NK-92 (cell line): ENCODE results near the gene NCOA3.
"Not testable (repeated sequence)": the region's sequence is repeated elsewhere in the genome, so short reads cannot be mapped to it uniquely, and the experiment has no call there.

Source experiments
- DNase-seq: peaks from one replicate; lab custom pipeline; 2025; ENCODE audit not compliant: unreplicated experiment; lab: John Stamatoyannopoulos, UW

Gene NCOA3

DNA sequence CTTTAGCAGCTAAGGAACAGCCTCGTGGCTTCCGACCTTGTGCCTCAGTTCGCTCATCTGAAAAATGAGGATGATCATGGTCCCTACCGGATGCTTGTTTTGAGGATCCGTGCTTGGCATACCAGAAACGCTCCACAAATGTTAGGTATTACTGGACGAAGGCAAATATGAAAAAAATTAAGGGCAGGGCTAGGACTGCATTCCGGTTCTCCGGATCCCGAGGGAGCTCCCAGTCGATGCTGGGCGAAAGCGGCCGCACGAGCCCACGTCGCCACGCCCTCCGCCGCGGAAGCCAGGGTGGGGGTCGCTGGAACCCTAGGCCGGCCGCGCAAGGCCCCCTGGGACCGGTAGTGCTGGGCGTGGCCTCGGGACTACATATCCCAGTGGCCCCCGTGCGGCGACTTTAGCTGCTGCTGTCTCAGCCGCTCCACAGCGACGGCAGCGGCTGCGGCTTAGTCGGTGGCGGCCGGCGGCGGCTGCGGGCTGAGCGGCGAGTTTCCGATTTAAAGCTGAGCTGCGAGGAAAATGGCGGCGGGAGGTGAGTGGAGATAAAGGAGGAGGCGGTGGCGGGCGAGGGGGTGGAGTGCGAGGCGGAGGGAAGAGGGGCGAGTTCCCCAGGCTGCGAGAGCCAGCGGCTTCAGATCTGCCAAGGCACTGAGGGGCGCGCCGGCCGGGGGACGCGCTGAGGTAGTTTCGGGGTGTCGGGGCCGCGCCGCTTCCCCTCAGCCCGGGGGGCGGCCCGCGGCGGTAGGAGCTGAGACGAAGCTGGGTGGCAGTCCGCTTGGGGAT is at the start of gene NCOA3:
Gene NCOA3 (plus strand): TSS at position 406 of the 789 bp plus-strand sequence. CDS start 120,361 bp downstream, outside the sequence.
- DNase-seq, result peak; percentile 51

DNA sequence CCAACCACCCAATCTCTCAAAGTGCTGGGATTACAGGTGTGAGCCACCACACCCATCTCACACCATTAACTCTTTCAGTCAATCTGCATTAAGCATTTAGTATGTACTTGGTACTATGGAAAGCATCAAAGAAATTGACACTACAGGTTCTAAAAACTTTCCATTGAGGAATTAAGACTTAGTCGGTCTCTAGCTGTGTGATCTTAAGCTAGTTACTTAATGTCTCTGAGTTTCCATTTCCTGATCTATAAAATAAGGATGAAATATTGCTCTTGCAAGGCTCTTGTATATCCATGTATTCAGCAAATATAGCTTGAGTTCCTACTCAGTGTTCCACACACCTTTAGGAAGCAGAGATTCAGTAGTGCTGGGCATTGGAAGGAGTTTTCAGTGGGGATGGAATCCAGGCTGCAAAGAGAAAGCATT is 48.9 kb upstream of the NCOA3 start:
- no peak for DNase-seq

DNA sequence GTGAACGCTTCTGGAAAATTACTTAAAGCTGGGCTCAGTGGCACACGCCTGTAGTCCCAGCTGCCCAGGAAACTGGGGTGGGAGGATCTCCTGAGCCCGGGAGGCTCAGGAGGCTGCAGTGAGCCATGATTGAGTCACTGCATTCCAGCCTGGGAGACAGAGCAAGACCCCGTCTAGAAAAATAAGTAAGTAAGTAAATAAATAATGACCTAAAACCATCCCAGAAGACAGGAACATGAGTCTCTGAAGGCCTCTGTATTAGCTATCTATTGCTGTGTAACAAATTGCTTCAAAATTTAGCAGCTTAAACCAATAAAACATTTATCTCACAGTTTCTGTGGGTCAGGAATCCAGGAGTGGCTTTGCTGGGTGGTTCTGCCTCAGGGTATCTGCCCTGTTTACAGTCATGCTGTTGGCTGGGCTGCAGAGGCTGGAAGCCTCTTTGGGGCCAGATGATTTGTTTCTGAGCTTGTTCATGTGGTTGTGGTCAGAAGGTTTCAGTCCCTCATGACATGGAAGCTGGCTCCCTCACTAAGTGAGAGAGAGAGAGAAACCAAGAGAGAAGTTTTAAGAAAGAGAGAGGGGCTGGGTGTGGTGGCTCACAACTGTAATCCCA is 48.4 kb upstream of the NCOA3 start:
- no peak for DNase-seq

DNA sequence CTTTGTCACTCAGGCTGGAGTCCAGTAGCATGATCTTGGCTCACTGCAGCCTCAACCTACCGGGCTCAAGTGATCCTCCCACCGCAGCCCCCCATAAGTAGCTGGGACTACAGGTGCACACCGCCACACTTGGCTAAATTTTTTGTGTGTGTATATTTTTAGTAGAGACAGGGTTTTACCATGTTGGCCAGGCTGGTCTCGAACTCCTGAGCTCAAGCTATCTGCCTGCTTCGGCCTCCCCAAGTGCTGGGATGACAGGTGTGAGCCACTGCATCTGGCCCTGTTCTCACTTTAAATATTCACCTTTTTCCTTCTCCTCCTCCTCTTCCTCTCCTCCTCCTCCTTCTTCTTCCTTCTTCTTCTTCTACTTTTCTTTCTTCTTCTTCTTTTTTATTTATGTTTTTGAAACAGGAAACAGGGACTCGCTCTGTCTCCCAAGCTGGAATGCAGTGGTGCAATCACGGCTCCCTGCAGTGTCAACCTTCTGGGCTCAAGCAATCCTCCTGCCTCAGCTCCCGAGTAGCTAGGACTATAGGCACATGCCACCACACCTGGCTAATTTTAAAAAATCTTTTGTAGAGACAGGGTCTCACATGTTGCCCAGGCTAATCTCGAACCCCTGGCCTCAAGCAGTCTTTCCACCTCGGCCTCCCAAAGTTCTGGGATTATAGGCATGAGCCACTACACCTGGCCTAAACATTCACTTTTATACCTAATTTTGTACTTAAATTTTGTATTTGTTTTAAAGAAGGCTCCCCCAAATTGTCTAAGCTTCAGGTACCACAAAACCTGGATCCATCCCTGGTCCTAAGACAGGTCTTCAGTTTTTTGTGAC is 47.2 kb upstream of the NCOA3 start:
- no peak for DNase-seq

DNA sequence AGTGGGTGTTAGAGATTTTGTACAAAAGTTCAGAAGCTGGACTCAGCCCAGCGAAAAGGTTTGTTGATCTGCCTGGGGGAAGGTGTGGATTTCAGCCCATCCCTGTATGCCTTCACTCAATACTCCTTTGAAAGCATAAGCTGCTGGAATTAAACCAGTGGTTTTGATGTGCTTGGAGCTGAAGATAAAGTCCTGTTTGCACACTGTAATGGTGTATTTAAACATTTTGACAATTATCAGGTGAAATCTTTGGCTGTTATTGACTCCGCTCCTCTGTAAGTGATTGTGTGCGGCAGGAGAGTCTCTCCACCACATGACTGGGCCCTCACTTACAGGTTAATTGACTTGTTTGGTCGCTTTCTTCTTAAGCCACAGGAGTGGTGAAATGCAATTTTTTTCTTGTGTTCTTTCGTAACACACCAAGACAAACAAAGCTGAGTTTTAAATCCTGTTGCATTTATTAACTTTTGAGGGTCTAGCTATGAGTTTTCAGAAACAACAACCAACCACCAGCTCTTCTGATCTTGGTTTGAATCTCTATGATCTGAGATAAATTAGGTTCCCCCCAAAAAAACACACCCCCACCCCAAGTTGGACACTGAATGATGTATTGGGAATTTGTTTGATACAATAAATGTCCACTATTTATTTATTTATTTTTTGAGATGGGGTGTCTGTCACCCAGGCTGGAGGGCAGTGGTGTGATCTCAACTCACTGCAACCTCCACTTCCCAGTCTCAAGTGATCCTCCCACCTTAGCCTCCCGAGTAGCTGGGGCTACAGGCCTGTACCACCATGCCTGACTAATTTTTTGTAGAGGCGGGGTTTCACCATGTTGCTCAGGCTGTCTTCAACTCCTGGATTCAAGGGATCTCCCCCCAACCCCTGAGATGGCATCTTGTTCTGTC is 46.3 kb upstream of the NCOA3 start:
- no peak for DNase-seq

DNA sequence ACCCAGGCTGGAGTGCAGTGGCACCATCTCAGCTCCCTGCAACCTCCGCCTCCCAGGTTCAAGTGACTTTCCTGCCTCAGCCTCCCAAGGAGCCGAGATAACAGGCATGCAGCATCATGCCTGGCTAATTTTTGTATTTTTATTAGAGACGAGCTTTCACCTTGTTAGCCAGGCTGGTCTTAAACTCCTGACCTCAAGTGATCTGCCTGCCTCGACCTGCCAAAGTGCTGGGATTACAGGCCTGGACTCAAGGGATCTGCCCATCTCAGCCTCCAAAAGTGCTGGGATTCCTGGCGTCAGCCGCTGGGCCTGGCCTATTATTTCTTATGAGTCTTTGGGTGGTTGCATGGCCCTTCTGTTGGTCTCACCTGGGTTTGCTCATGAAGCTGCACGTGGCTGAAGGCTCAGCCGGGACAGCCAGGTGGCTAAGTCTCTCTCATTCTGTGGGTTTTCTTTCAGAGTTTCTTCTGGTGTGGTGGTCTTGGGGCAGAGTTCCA is 45.6 kb upstream of the NCOA3 start:
- no peak for DNase-seq

DNA sequence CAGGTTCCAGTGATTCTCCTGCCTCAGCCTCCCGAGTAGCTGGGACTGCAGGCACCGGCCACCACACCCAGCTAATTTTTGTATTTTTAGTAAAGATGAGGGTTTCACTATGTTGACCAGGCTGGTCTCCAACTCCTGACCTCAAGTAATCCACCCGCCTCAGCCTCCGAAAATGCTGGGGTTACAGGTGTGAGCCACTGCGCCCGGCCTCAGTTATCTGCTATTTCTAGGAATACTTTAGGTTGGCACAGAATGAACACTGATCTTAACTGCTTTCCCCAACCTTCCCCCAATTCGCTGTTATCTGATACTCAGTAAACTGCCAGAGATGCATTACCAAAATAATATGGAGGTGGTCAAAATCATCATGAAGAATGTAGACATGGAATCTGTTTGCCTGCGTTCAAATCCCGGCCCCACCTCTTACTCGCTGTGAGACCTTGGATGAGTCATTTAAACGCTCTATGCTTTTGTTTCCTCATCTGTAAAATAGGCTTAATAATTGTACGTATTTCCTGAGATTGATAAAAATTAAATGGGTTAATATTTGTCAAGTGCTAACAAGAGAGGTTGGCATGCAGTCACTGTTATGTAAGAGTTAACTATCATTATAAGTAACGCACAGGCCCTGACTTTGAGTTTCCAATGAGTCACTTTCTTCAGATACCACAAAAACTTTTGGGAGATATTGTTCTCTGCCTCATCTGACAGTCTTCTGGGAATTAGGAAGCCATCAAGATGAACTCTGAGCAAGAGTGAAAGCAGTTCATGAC is 44.5 kb upstream of the NCOA3 start:
- no peak for DNase-seq

DNA sequence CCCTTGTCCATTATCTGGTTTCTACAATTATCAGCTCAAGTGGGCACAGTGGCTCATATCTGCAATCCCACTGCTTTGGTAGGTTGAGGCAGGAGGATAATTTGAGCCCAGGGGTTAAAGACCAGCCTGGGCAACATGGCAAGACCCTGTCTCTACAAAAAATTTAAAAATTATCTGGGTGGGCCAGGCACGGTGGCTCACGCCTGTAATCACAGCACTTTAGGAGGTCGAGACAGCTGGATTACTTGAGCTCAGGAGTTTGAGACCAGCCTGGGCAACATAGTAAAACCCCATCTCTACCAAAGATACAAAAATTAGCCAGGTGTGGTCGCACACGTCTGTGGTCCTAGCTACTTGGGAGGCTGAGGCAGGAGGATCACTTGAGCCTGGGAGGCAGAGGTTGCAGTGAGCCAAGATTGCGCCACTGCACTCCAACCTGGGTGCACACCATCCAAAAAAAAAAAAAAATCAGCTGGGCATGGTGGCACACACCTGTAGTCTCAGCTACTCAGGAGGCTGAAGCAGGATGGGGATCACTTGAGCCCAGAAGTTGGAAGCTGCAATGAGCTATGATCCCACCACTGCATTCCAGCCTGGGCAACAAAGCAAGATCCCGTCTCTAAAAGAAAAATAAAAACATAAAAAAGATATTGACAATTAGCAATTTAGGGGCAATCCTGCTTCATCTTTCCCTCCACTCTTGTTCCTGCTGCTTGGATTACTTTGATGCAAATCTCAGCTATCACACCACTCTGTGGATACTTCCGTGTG is 43.2 kb upstream of the NCOA3 start:
- not testable (repeated sequence) for DNase-seq

DNA sequence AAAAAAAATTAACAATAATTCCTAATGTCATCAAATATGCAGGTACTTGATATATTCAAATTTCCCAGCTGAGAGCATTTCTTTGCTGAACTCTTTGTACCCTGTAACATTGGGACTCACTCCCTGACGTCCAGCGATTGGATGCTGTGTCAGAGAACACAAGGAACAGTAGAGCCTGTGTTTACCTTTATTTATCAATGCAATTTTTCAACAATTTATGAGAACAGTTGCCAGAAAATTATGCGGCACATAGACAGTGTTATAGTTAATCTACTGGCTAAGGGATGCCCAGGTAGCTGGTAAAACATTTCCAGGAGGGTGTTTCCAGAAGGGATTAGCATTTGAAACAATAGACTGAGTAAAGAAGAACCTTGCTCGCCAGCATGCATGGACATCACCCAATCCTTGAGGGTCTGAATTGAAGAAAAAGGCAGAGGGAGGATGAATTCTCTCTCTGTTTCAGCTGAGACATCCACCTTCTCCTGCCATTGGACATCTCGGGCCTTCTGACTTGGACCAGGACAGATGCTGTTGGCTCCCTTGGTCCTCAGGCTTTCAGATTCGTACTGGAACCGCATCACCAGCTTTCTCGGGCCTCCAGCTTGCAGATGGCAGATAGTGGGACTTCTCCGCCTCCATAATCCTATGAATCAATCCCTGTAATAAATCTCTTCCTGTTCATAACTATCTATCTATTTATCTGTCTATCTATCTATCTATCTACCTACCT is 42.2 kb upstream of the NCOA3 start:
- no peak for DNase-seq

DNA sequence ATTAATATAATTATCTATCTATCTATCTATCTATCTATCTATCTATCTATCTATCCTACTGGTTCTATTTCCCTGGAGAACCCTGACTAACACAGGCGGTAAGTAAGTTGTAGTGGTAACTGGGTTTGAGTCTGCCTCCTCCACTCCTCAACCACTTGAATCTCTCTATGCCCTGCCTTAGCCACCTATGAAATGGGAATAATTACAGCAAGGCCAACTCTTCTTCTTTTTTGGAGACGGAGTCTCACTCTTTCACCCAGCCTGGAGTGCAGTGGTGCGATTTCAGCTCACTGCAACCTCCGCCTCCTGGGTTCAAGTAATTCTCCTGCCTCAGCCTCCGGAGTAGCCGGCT is 41.0 kb upstream of the NCOA3 start:
- not testable (repeated sequence) for DNase-seq

DNA sequence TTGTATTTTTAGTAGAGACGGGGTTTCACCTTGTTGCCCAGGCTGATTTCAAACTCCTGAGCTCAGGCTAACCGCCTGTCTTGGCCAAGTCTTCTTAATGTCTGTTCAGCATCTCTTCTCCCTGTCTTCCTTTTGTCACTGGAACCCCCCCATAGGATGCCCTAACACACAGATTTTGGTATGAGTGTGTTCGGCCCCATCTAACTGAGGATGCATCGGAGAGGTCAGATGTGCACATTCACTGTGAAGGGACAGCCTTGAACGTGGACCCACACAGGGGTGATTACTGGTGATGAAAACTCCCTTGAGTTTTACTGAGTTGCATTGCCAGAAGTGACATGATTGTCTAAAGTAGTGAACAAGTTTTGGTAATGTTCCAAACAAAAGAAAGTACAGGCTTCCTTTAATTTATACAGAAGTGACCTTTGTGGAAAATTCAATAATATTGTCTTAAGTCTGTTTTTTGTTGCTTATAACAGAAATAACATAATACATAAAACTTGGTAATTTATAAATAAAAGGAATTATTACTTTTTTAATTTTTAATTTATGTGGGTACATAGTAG is 40.5 kb upstream of the NCOA3 start:
- DNase-seq, result no peak

DNA sequence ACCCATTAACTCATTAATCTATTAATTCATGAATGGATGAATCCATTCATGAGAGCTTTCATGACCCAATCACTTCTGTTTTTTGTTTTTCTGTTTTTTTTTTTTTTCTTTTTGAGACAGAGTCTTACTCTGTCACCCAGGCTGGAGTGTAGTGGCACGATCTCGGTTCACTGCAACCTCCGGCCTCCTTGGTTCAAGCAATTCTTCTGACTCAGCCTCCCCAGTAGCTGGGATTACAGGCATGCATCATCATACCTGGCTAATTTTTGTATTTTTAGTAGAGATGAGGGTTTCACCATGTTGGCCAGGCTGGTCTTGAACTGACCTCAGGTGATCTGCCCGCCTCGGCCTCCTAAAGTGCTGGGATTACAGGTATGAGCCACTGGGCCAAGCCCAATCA is 39.8 kb upstream of the NCOA3 start:
- DNase-seq, result not testable (repeated sequence)

DNA sequence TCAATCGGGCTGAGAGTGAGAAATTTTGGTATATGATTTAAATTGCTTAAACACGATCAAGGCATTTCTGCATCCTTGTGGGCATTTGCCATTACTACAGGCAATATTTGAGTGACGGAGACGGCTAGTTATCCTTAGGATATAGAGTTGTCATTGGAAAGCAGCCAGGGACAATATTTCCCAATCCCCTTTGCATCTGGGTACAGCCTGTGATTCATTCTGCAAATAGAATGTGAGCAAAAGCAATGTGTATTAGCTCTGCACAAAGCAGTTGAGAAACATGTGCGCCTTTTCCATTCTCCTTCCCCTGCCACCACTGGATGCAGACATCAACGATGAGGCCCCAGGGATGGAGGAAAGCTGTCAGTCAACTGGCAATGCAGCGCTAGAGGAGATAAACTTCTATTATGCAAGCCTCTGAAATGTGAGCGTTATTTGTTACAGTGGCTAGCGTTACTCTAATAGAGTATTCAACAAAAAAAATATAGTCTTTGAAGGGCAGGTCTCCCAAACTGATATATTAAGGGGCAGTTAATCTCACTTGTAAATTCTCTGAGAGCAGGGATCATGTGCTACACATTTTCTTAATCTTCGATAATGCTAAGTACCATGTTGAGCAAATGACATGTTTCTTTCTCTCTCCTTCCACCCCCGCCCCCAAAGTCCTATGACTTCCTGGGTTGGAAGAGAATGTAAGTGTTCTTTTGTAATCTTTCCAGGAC is 37.1 kb upstream of the NCOA3 start:
- no peak for DNase-seq

DNA sequence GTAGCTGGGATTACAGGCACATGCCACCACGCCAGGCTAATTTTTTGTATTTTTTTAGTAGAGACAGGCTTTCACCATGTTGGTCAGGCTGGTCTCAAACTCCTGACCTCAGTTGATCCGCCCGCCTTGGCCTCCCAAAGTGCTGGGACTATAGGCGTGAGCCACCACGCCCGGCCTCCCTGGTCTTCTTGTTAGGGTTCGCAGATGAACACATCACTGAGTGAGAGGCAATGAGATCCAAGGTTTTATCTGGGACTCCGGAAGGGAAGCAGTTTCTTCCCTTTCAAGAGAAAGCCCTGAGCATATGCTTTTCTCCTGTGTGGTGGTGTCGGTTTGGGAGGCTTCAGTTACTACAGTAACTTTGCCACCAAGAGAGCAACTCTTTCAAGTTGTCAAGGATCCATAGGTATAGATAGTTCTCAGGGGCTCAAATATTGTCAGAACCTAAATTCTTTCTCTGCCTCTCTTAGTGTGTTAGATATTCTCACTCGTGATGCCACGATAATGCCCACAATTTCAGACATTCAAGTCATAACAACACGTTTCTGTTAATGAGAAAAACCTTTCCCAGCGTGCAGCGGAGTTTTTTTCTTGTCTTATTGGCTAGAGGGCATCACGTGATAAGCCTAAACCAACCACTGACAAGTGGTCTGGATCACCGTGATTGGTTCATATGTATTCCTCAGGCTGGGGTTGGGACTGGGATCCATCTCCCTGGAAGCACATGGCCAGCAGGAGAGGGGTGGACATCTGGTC is 36.2 kb upstream of the NCOA3 start:
- no peak for DNase-seq

DNA sequence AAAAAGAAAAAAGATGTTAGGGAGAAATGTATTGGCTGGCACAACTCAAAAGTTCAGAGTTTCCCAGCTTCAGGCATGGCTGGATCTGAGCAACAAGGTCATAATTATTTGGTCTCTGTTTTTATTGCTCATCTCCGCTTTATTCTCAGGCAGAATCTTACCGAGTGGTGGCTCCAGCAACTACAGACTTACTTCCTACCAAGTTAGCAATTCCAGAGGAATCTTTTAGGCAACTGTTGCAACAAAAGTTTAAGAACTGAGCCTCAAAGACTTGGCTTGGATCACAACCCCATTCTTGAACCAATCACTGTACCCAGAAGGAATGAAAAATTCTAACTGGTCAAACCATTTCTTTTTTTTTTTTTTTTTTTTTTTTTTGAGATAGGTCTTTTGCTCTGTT is 35.5 kb upstream of the NCOA3 start:
- DNase-seq, result no peak

DNA sequence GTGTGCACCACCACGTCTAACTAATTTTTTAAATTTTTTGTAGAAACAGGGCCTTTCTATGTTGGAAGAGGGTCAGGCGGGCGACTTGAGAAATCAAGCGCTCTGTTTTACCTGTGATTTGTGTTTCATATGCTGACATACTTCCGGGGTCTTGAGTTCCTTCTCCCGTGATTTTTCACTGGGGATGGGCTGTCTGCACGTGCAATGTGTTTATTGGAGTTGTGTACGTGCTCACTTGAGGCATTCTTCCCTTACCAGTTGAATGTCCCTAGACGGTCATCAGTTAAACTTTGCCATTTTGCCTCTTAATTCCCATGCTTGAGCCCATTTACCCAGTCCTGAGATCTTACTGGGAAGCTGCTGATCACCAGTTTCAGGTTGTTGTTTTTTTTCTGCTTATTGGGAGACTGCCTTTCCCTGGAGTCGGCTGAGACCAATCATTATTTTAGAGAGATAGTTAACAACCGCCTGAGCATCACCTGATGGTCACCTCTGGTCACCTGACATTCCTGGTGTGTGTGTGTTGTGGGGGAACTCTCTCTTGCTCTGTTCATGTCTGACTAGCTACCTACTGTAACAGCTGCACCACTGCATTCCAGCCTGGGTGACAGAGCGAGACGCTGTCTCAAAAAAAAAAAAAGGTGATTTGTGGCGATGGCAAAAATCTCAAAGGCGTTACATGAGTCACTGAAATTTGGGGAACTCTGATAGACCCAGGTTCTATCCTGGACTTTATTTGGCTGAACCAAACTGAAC is 34.8 kb upstream of the NCOA3 start:
- no peak for DNase-seq
